ENCODE results near the gene KRTAP1-3. TPM values are rescaled to one million over a fixed set of nuclear protein-coding genes. Genes with fewer than 3 reads are reported as not detected.

KRTAP1-3 gene
- total and polyA plus RNA-seq, 2 of the 4 experiments (the other 2 are of a cell fraction) = not detected

GRCh38 chr17:41058741-41059140 is 24.1 kb upstream of the KRTAP1-3 start:
- in situ Hi-C loops (cut with MboI; ENCODE audit: low sequenced_read_pairs) = no loop called here

More at GRCh38 chr17:41058741-41059140, 24.1 kb upstream of the KRTAP1-3 start:
- Histone ChIP-seq H2BK5ac (ENCODE audit: low read depth, low read length, poor library complexity, severe bottlenecking) (peak overlapping the region; percentile 80), H3K23ac (ENCODE audit: low read depth, low read length) (peak overlapping the region; percentile 60; the same call in 1 of the 2 replicates), H2AK9ac (replicated peaks; ENCODE audit: low read depth, low read length, poor library complexity) (peak overlapping the region; percentile 2), H3K56ac (ENCODE audit: extremely low read depth, insufficient read depth, low read length) (peak overlapping the region; percentile 83), H3K9me3 (ENCODE audit: control insufficient read depth, insufficient read depth, low read length) (no peaks in the 10 kb centered on the region), H4K8ac (ENCODE audit: low read depth in 2 of 2, low read length in 2 of 2) (peak overlapping the region; percentile 70 to 82), H3K36me3 (ENCODE audit: control insufficient read depth, insufficient read depth, low read length) (no peaks in the 10 kb centered on the region), H3K4me1 (ENCODE audit: control insufficient read depth, insufficient read depth, low read length) (peaks cover 16% of the 10 kb centered on the region), H3K14ac (replicated peaks; ENCODE audit: low read depth, low read length) (peak overlapping the region; percentile 89), H3K27me3 (ENCODE audit: control insufficient read depth, insufficient read depth, low read length) (no peaks in the 10 kb centered on the region), H3K79me1 (ENCODE audit: low read depth in 1 of 2, low read length in 2 of 2) (no peaks in the 10 kb centered on the region), H3K9me1 (ENCODE audit: insufficient read depth, low read length) (peaks cover 2% of the 10 kb centered on the region; the same call in 1 of the 2 replicates), H3K4me2 (ENCODE audit: low read depth, low read length) (peak overlapping the region; percentile 13; the same call in 1 of the 2 replicates), H3K4me3 (ENCODE audit: insufficient read depth, low read depth, low read length) (no peak overlapping the region), H3K4ac (ENCODE audit: low read depth, low read length) (peak overlapping the region; percentile 91), H3K18ac (ENCODE audit: low read depth, low read length) (peak overlapping the region; percentile 99), H3K9ac (ENCODE audit: low read depth, low read length) (no peak overlapping the region; the same call in 1 of the 2 replicates), H4K5ac (ENCODE audit: low read depth, low read length) (peak overlapping the region; percentile 97), H2BK15ac (ENCODE audit: low read depth, low read length) (peak overlapping the region; percentile 48), H4K91ac (ENCODE audit: insufficient read depth, low read depth, low read length) (peak overlapping the region; percentile 86), H2BK120ac (ENCODE audit: low read depth, low read length) (peak overlapping the region; percentile 95), H2BK20ac (ENCODE audit: low read depth, low read length) (peak overlapping the region; percentile 96), H2AFZ (replicated peaks; ENCODE audit: low read length, poor library complexity) (no peak overlapping the region), H2AK5ac (ENCODE audit: low read depth, low read length) (peak overlapping the region; percentile 85), H3K27ac (ENCODE audit: insufficient read depth, low read length) (peak overlapping the region; percentile 63), H4K20me1 (ENCODE audit: insufficient read depth, low read length) (no peaks in the 10 kb centered on the region)
- intact Hi-C loops (cut with micrococcal nuclease) = loop anchor here (5.0 kb wide), 1 partner anchor 101 kb away; no protein-coding TSS in a partner anchor
- no TSS peak for BruUV-seq (replicated peaks)
- ATAC-seq (ENCODE audit: low read depth) (no peak), DNase-seq (peak; percentile 57)
- ChIA-PET CTCF (interaction anchor here (0.7 kb wide), 1 partner anchor 255 kb away, joined by 3 read pairs; no protein-coding TSS in a partner anchor), POLR2A (ENCODE audit: unreplicated experiment) (interaction anchor here (0.8 to 3.0 kb wide), 2 partner anchors 10 to 149 kb away, joined by 5 to 12 read pairs; no protein-coding TSS in a partner anchor)
- TF ChIP-seq SMC3 (IDR thresholded peaks at IDR 0.05; ENCODE audit: low read depth, low read length) = no peak
- TF ChIP-seq POLR2A (IDR thresholded peaks at IDR 0.05; ENCODE audit: low read depth, low read length) = no peak
- TF ChIP-seq, protein P1, sequence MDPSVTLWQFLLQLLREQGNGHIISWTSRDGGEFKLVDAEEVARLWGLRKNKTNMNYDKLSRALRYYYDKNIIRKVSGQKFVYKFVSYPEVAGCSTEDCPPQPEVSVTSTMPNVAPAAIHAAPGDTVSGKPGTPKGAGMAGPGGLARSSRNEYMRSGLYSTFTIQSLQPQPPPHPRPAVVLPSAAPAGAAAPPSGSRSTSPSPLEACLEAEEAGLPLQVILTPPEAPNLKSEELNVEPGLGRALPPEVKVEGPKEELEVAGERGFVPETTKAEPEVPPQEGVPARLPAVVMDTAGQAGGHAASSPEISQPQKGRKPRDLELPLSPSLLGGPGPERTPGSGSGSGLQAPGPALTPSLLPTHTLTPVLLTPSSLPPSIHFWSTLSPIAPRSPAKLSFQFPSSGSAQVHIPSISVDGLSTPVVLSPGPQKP (IDR thresholded peaks at IDR 0.05; ENCODE audit: borderline replicate concordance, low read depth, low read length) = no peak
- no peak for TF ChIP-seq BHLHE40 (IDR thresholded peaks at IDR 0.05; ENCODE audit: low read depth, low read length)
- TF ChIP-seq CHD1 (IDR thresholded peaks at IDR 0.05; ENCODE audit: low read depth, low read length) = no peak
- TF ChIP-seq FOS (IDR thresholded peaks at IDR 0.05; ENCODE audit: low read depth, low read length) = no peak
- TF ChIP-seq NFE2L2 (IDR thresholded peaks at IDR 0.05; ENCODE audit: low read depth, low read length) = no peak
- TF ChIP-seq MAFK (IDR thresholded peaks at IDR 0.05; ENCODE audit: low read depth, low read length) = no peak
- TF ChIP-seq RFX5 (IDR thresholded peaks at IDR 0.05; ENCODE audit: low read depth, low read length) = no peak
- no peak for TF ChIP-seq RCOR1 (IDR thresholded peaks at IDR 0.05; ENCODE audit: insufficient replicate concordance, low read length)
- no peak for TF ChIP-seq MAZ (IDR thresholded peaks at IDR 0.05; ENCODE audit: borderline replicate concordance, low read depth, low read length)
- dilution Hi-C loops (cut with HindIII; ENCODE audit: low sequenced_read_pairs, unreplicated experiment) = no loop called here
- WGBS, 2 experiments (ENCODE audit: extremely low coverage in 2 of 2, insufficient read length in 1 of 2) = no CpG with 5 or more reads among the region's 5 CpGs

Measured in IMR-90 (cell line).